K562 (cell line): ENCODE results near the gene TEX22. TPM values are rescaled to one million over a fixed set of nuclear protein-coding genes. Genes with fewer than 3 reads are reported as not detected.

Source experiments
- ATAC-seq: fragments of 200-7000 bp; cut with Tn5 transposase; 3 replicates; pipeline ENCODE4 v1.9.1; 2020; ENCODE audit warnings: moderate library complexity
- BruUV-seq: library from RNA; stranded (reverse); fragments of 400-500 nt; replicated peaks from 2 replicates; lab custom pipeline; 2021; lab: Mats Ljungman, UMichigan
- CTCF ChIA-PET: fragments of 300-600 bp; formaldehyde crosslinking; extraction: SDS; loops from one replicate; lab custom pipeline; 2021; ENCODE audit warnings: low intra/inter-chr PET ratio; lab: Yijun Ruan, JAX
- POLR2A ChIA-PET: fragments of 300-600, 350-650 bp; sonication (Branson Sonifier 250); formaldehyde crosslinking; extraction: SDS; loops from one replicate; lab custom pipeline; 2021; ENCODE audit warnings: antibody characterized with exemption, inconsistent platforms; lab: Yijun Ruan, JAX
- DNase-seq, 4 experiments: peaks; one replicate each; pipeline versions ENCODE4 v3.0.0 to v3.0.0-alpha.2; 2011 to 2018; ENCODE audit warnings: low spot score in 3 of 4, mixed read lengths in 3 of 4; ENCODE audit errors: extremely low read depth in 1 of 4
- FAIRE-seq: peaks from 2 replicates; lab custom pipeline; 2011; peaks lifted over from hg19 to GRCh38; lab: Jason Lieb, UNC
- H2AFZ ChIP-seq: 2 replicates; pipeline ENCODE4 v1.6.0; 2011; ENCODE audit warnings: low read depth, low read length, control low read depth, inconsistent platforms
- H3K27ac ChIP-seq: fragments of 200-600 bp; 3 replicates; pipeline ENCODE4 v1.8.0; 2011; ENCODE audit warnings: low read depth, mild to moderate bottlenecking, control low read depth, inconsistent platforms, low read length, moderate library complexity, mixed read lengths; ENCODE audit errors: extremely low read depth
- H3K27me3 ChIP-seq, 2 experiments: fragments of 300-600 bp in 1 of 2; 2 replicates in 1 of 2; 3 replicates in 1 of 2; pipeline versions ENCODE4 v1.6.0 to v1.8.0; 2011; ENCODE audit warnings: inconsistent platforms in 2 of 2, low read length in 2 of 2, mild to moderate bottlenecking in 1 of 2, mixed read lengths in 1 of 2, moderate library complexity in 1 of 2; ENCODE audit not compliant: control insufficient read depth in 2 of 2, insufficient read depth in 2 of 2
- H3K36me3 ChIP-seq: fragments of 300-600 bp; 3 replicates; pipeline ENCODE4 v1.8.0; 2011; ENCODE audit warnings: mild to moderate bottlenecking, low read length, inconsistent platforms; ENCODE audit not compliant: control insufficient read depth, insufficient read depth
- H3K4me1 ChIP-seq, 2 experiments: fragments of 200-600 bp in 1 of 2; replicated peaks in 1 of 2; 2 replicates in 1 of 2; 3 replicates in 1 of 2; pipeline versions ENCODE4 v1.5.1 to v1.8.0; 2011; ENCODE audit warnings: inconsistent platforms in 2 of 2, low read length in 2 of 2, mild to moderate bottlenecking in 1 of 2, mixed read lengths in 1 of 2, moderate library complexity in 1 of 2; ENCODE audit not compliant: control insufficient read depth in 2 of 2, insufficient read depth in 2 of 2
- H3K4me2 ChIP-seq: 2 replicates; pipeline ENCODE4 v1.6.1; 2011; ENCODE audit warnings: low read length, control low read depth, inconsistent platforms, mixed read lengths; ENCODE audit not compliant: insufficient read depth
- H3K4me3 ChIP-seq: fragments of 200-600 bp; sonication (generic), shearing (Covaris generic); 2 replicates; pipeline ENCODE4 v1.5.1; 2016; ENCODE audit warnings: control low read depth, inconsistent platforms
- H3K79me2 ChIP-seq: fragments of 200-600 bp; 3 replicates; pipeline ENCODE4 v1.8.0; 2011; ENCODE audit warnings: low read length, inconsistent platforms; ENCODE audit not compliant: control insufficient read depth, insufficient read depth
- H3K9ac ChIP-seq, 2 experiments: 2 replicates each; pipeline versions ENCODE4 v1.6.0 to v1.6.1; 2011; ENCODE audit warnings: low read depth in 2 of 2, low read length in 2 of 2, control low read depth in 1 of 2, inconsistent platforms in 1 of 2, mild to moderate bottlenecking in 1 of 2, mixed read lengths in 1 of 2; ENCODE audit not compliant: insufficient read depth in 1 of 2
- H3K9me1 ChIP-seq: one replicate; pipeline ENCODE4 v1.6.0; 2011; ENCODE audit warnings: inconsistent platforms, mild to moderate bottlenecking, low read length, moderate library complexity; ENCODE audit not compliant: control insufficient read depth, insufficient read depth
- H3K9me3 ChIP-seq: replicated peaks from 2 replicates; pipeline ENCODE4 v1.5.1; 2011; ENCODE audit warnings: low read depth, low read length, inconsistent platforms; ENCODE audit not compliant: control insufficient read depth, insufficient read depth
- H4K20me1 ChIP-seq: replicated peaks from 2 replicates; pipeline ENCODE4 v1.6.1; 2011; ENCODE audit warnings: low read length, inconsistent platforms, mixed read lengths; ENCODE audit not compliant: control insufficient read depth, insufficient read depth
- BRF1 ChIP-seq: IDR thresholded peaks from 3 replicates; pipeline ENCODE4 v1.6.1; 2011; ENCODE audit warnings: borderline replicate concordance, mild to moderate bottlenecking; ENCODE audit not compliant: insufficient read length; ENCODE audit errors: extremely low read depth
- EZH2 ChIP-seq: IDR thresholded peaks from 2 replicates; pipeline ENCODE4 v1.6.1; 2012; ENCODE audit warnings: low read depth, mild to moderate bottlenecking, inconsistent platforms, low read length, borderline replicate concordance
- FOXJ2 ChIP-seq: fragments of 200-800 bp; sonication (Bioruptor generic); IDR thresholded peaks from 2 replicates; pipeline ENCODE4 v1.6.1; 2016; ENCODE audit warnings: missing genetic modification characterization, missing compliant biosample characterization
- KDM5B ChIP-seq: fragments of 200-600 bp; sonication (generic); IDR thresholded peaks from 2 replicates; pipeline ENCODE4 v1.6.1; 2012; ENCODE audit warnings: low read depth, mild to moderate bottlenecking, moderate library complexity, low read length, control low read depth, inconsistent platforms; ENCODE audit not compliant: insufficient replicate concordance
- NCOA1 ChIP-seq: fragments of 450-650 bp; IDR thresholded peaks from 2 replicates; pipeline ENCODE4 v1.6.1; 2016; ENCODE audit warnings: low read depth
- PHF21A ChIP-seq: fragments of 450-650 bp; IDR thresholded peaks from 2 replicates; pipeline ENCODE4 v1.6.1; 2017; ENCODE audit warnings: low read depth, borderline replicate concordance
- POLR2B ChIP-seq: fragments of 450-650 bp; IDR thresholded peaks from 2 replicates; pipeline ENCODE4 v1.6.1; 2018; ENCODE audit warnings: low read depth; ENCODE audit not compliant: partially characterized antibody
- PRMT5 ChIP-seq: sonication (generic); formaldehyde crosslinking; IDR thresholded peaks from 2 replicates; pipeline ENCODE4 v1.5.0; 2020; ENCODE audit warnings: missing genetic modification reagents
- SMAD1 ChIP-seq: fragments of 150-350 bp; IDR thresholded peaks from 2 replicates; pipeline ENCODE4 v1.6.1; 2014; ENCODE audit warnings: low read length, low read depth; ENCODE audit not compliant: partially characterized antibody
- SMARCE1 ChIP-seq: fragments of 450-650 bp; IDR thresholded peaks from 2 replicates; pipeline ENCODE4 v1.7.1; 2016; ENCODE audit warnings: mild to moderate bottlenecking
- TAF9B ChIP-seq: fragments of 450-650 bp; IDR thresholded peaks from 2 replicates; pipeline ENCODE4 v1.6.1; 2018; ENCODE audit warnings: mild to moderate bottlenecking; ENCODE audit not compliant: partially characterized antibody
- TEAD4 ChIP-seq, 2 experiments: sonication (generic) in 1 of 2; formaldehyde crosslinking in 1 of 2; IDR thresholded peaks; 2 replicates each; pipeline versions ENCODE4 v1.6.1 to v1.8.0; 2012 to 2022; ENCODE audit warnings: borderline replicate concordance in 1 of 2, inconsistent platforms in 1 of 2, low read length in 1 of 2, mild to moderate bottlenecking in 1 of 2, missing genetic modification reagents in 1 of 2
- ZNF124 ChIP-seq: sonication (generic); formaldehyde crosslinking; IDR thresholded peaks from 2 replicates; pipeline ENCODE4 v1.8.1; 2022; ENCODE audit warnings: missing genetic modification reagents
- ZNF280B ChIP-seq: fragments of 250-450 bp; sonication (Bioruptor Pico); IDR thresholded peaks from 2 replicates; pipeline ENCODE4 v1.5.1; 2021; ENCODE audit warnings: mild to moderate bottlenecking
- WGBS: fragments of 100-300 bp; shearing (Covaris generic); methylation state at CpG from one replicate; pipeline ENCODE4 v1.1.6; 2016; ENCODE audit warnings: low coverage, mixed read lengths; ENCODE audit not compliant: insufficient coverage; ENCODE audit errors: missing lambda C conversion rate; 5-methylcytosine and 5-hydroxymethylcytosine counted together
- in situ Hi-C: fragments of 300-500 bp; cut with MboI; formaldehyde crosslinking; loops from 4 replicates; pipeline ENCODE4 v1.15.0; 2018; ENCODE audit warnings: inconsistent platforms, mixed read lengths
- intact Hi-C: fragments of 100-400 bp; cut with micrococcal nuclease; formaldehyde crosslinking; loops from 2 replicates; pipeline ENCODE4 v1.14.2; 2022
- polyA plus RNA-seq, 8 experiments: library from polyadenylated mRNA; depleted of rRNA in 4 of 8; stranded (reverse) in 5 of 8; unstranded in 3 of 8; fragments of >200 nt; fragmentation: Nextera tagmentation in 2 of 8; fragmentation: Illumina TruSeq in 1 of 8; extraction: Ambion mirVana in 2 of 8; extraction: Trizol in 1 of 8; gene quantifications; 2 replicates each; pipeline versions ENCODE4 v1.2.1 to v1.2.3, GENCODE V29; 2011 to 2014; ENCODE audit warnings: inconsistent platforms in 1 of 8, missing spikeins in 1 of 8
- total RNA-seq, 7 experiments: library from RNA; depleted of rRNA in 6 of 7; stranded (reverse); fragments of >200 nt in 6 of 7; fragmentation: Illumina TruSeq in 2 of 7; extraction: Trizol in 2 of 7; gene quantifications; 2 replicates each; pipeline versions ENCODE4 v1.2.1 to v1.2.3, GENCODE V29; 2011 to 2021; ENCODE audit warnings: low replicate concordance in 1 of 7

TEX22 gene
- total and polyA plus RNA-seq, 9 of the 15 experiments (the other 6 are each of a cell fraction or from before 2014, with no cell fraction given): 0.04 to 1.7 (median 0.23) TPM; not detected in 2

GRCh38 chr14:105369653-105370040, 28.7 kb upstream of the TEX22 start:
- no peaks in the 10 kb centered on the region for H3K9me1 ChIP-seq
- H3K27me3 ChIP-seq: no peaks in the 10 kb centered on the region
- H4K20me1 ChIP-seq: no peaks in the 10 kb centered on the region
- peaks cover 0 to 20% of the 10 kb centered on the region in 2 experiments; a peak in 3 of 5 replicates for H3K4me1 ChIP-seq
- H3K4me3 ChIP-seq: no peak overlapping the region
- H3K4me2 ChIP-seq: no peak overlapping the region
- H2AFZ ChIP-seq: no peak overlapping the region
- no peak for ATAC-seq
- 90% methylated on average over 13 of the region's 28 CpGs for whole genome bisulfite sequencing
- intact Hi-C loops: loop anchor here (2.0 to 5.0 kb wide), 3 partner anchors 113 to 163 kb away; partner anchors contain the start of gene TEDC1
- DNase-seq: no peak
- no peak for FAIRE-seq
- in situ Hi-C loops: loop anchor here (5.0 kb wide), 1 partner anchor 118 kb away; the partner anchor contains the start of gene CRIP1
- no peaks in the 10 kb centered on the region for H3K79me2 ChIP-seq
- ChIA-PET POLR2A (no interaction called here), CTCF (no interaction called here)
- no peak overlapping the region for H3K9ac ChIP-seq
- no peaks in the 10 kb centered on the region for H3K36me3 ChIP-seq
- H3K9me3 ChIP-seq: no peaks in the 10 kb centered on the region
- no peak overlapping the region for H3K27ac ChIP-seq
- no TSS peak for BruUV-seq
- TF ChIP-seq TEAD4 (IDR thresholded peaks at IDR 0.05; ENCODE audit: low read length) (no peak), TEAD4 (CRISPR knock-in tag; IDR thresholded peaks at IDR 0.05; ENCODE audit: borderline replicate concordance) (no peak), SMARCE1 (no peak), EZH2 (no peak), SMAD1 (no peak), BRF1 (no peak), TAF9B (no peak), FOXJ2 (tag) (no peak), ZNF280B (no peak), POLR2B (no peak), PRMT5 (no peak), KDM5B (no peak), PHF21A (no peak), NCOA1 (no peak), ZNF124 (no peak)
